BJ (cell line): ENCODE data around the gene SLCO3A1. TPM values are rescaled to one million over a fixed set of nuclear protein-coding genes. Genes with fewer than 3 reads are reported as not detected.

Experiments used
- CTCF ChIA-PET: fragments of 350-600 bp; formaldehyde crosslinking; extraction: SDS; loops from one replicate; lab custom pipeline; 2021; ENCODE audit warnings: antibody characterized with exemption, inconsistent platforms; lab: Yijun Ruan, JAX
- POLR2A ChIA-PET: fragments of 300-600 bp; sonication (Branson Sonifier 250); formaldehyde crosslinking; extraction: SDS; loops from one replicate; lab custom pipeline; 2021; ENCODE audit warnings: antibody characterized with exemption; lab: Charles Lee
- DNase-seq: peaks from one replicate; pipeline ENCODE4 v3.0.0-alpha.2; 2011; ENCODE audit warnings: low read depth
- H3K27me3 ChIP-seq: 2 replicates; pipeline ENCODE4 v1.6.0; 2011; ENCODE audit warnings: low read length; ENCODE audit not compliant: control insufficient read depth, insufficient read depth
- H3K36me3 ChIP-seq: 2 replicates; pipeline ENCODE4 v1.5.1; 2011; ENCODE audit warnings: low read length; ENCODE audit not compliant: control insufficient read depth, insufficient read depth
- H3K4me3 ChIP-seq: 2 replicates; pipeline ENCODE4 v1.5.1; 2011; ENCODE audit warnings: low read depth, mild to moderate bottlenecking, control low read depth, low read length
- polyA plus RNA-seq: library from polyadenylated mRNA; depleted of rRNA; stranded (reverse); fragments of >200 nt; gene quantifications from 2 replicates; pipeline ENCODE4 v1.2.3, GENCODE V29; 2011
- TF ChIP-seq, protein P1 (sequence below): IDR thresholded peaks from 2 replicates; pipeline ENCODE4 v1.5.1; 2011; ENCODE audit warnings: low read depth, mild to moderate bottlenecking, control low read depth, inconsistent platforms, low read length, moderate library complexity; ENCODE audit not compliant: insufficient read depth

The SLCO3A1 gene
- polyA plus RNA-seq, 1 experiment, result 7.8 TPM

DNA sequence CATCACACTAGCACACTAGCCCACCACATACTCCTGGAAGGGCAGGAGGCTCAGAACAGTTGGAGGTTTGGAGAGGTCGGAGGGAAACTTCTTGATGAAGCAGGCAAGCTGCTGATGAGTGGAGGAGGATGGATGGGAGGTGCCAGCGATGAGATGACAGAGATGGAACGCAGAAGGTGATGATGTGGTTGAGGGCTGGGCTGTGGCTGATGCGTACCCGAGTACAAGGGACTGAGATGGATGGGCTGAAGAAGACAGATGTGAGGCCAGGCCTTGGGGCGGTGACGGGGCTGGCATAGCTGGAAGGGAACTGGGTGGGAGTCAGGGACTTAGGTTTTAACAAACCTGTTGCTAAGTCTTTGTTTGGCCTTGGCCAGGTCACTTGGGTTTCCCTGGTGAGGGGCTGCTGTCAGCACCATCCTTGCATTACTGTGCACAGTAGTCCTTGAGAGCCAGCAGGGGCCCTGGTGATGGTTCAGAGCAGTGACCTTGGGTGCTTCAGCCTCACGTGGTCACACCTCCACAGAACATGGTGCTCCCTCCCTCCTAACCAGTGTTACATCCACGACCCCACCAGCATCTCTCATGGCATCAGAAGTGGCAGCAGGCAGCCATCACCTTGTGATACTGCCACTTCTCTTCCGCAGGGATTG is 164.5 kb downstream of the SLCO3A1 start:
- Histone ChIP-seq H3K4me3 (no peak overlapping the region), H3K27me3 (no peaks in the 10 kb centered on the region), H3K36me3 (no peaks in the 10 kb centered on the region)
- ChIA-PET POLR2A (no interaction called here), CTCF (no interaction called here)
- no peak for DNase-seq
- TF ChIP-seq, protein P1, sequence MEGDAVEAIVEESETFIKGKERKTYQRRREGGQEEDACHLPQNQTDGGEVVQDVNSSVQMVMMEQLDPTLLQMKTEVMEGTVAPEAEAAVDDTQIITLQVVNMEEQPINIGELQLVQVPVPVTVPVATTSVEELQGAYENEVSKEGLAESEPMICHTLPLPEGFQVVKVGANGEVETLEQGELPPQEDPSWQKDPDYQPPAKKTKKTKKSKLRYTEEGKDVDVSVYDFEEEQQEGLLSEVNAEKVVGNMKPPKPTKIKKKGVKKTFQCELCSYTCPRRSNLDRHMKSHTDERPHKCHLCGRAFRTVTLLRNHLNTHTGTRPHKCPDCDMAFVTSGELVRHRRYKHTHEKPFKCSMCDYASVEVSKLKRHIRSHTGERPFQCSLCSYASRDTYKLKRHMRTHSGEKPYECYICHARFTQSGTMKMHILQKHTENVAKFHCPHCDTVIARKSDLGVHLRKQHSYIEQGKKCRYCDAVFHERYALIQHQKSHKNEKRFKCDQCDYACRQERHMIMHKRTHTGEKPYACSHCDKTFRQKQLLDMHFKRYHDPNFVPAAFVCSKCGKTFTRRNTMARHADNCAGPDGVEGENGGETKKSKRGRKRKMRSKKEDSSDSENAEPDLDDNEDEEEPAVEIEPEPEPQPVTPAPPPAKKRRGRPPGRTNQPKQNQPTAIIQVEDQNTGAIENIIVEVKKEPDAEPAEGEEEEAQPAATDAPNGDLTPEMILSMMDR, result no peak

DNA sequence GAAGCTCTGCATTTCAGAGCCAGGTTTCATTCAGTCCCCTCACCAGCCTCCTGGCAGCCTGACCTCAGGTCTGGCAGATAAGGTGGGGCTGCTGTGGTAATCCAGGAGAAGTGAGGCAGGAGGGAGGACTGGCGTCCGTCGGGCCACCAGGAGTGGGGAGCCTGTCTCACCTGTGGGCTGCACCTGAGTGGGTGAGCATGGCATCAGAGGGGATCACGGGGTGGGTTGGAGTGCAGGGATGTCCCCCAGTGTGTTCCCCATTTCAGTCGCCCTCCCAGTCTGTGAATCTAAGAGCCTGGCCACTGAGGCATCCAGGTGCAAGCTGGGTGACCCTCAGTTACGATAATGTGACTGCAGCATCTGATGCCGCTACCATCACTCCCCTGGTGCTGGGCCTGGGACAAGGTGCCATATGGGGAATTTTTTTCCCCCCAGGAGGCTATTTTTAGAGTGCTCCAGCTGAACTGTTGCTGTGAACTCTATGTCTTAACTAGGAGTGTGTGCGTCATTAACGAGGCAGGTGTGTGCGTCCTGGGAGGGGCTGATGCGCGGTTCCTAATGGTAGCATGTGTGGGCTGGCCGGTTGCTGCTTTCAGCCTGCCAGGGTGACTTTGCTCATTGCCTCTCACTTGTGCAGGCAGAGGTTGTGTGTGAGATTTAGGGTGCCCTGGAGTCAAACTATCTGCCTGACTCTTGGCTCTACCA is 165.2 kb downstream of the SLCO3A1 start:
- Histone ChIP-seq H3K4me3 (no peak overlapping the region), H3K27me3 (no peaks in the 10 kb centered on the region), H3K36me3 (no peaks in the 10 kb centered on the region)
- TF ChIP-seq, protein P1, result no peak
- ChIA-PET CTCF (no interaction called here), POLR2A (no interaction called here)
- no peak for DNase-seq

DNA sequence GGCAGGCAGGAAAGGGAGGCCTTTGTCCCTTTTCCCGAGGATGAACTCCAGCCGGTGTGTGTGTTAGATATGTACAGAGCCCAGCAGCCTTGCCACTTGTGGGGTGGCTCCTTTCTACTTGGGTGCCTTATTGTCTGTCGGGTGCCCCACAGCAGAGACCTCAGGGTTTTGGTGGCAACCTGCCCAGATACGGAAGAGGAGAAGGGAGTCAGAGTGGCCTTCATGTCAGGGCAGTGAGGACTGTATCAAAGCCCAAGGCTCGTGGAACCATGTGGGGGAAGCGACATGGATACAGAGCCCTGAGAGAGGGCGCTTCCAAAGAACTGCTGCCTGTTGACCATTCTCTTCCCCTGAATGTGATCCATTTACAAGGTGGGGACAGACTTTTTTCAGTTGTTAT is 166.2 kb downstream of the SLCO3A1 start:
- POLR2A ChIA-PET, result no interaction called here
- TF ChIP-seq, protein P1, result no peak

GRCh38 chr15:92020207-92020606 is 166.7 kb downstream of the SLCO3A1 start:
- no peaks in the 10 kb centered on the region for H3K27me3 ChIP-seq
- ChIA-PET POLR2A (no interaction called here), CTCF (interaction anchor here (0.7 kb wide), 1 partner anchor 10 kb away, joined by 3 read pairs; no protein-coding TSS in a partner anchor)
- H3K4me3 ChIP-seq, result no peak overlapping the region
- DNase-seq, result no peak
- TF ChIP-seq, protein P1, result no peak
- H3K36me3 ChIP-seq, result no peaks in the 10 kb centered on the region

More for the DNA sequence above, 166.2 kb downstream of the SLCO3A1 start:
- Histone ChIP-seq H3K27me3 (no peaks in the 10 kb centered on the region), H3K4me3 (no peak overlapping the region), H3K36me3 (no peaks in the 10 kb centered on the region)
- DNase-seq, result no peak
- CTCF ChIA-PET, result interaction anchor here (0.7 kb wide), 1 partner anchor 10 kb away, joined by 3 read pairs; no protein-coding TSS in a partner anchor

DNA sequence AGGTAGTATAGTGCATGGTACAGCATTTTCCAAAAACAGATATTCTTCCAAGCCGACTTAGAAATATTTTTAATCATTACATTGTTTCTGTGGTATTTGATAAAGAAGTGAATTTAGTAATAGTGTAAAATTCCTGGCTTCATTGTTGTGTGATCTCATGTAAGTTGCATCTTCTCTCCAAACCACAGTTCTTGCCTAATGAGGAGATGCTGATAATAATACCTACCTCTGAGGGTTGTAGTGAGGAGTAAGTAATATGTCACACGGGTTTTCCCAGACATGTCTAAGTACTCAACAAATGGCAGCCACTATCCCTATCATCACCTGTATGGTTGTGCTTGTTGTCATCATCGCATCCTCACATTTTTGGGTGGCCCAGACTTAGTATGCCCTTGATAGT is 167.3 kb downstream of the SLCO3A1 start:
- ChIA-PET POLR2A (no interaction called here), CTCF (no interaction called here)
- H3K4me3 ChIP-seq, result no peak overlapping the region
- H3K27me3 ChIP-seq, result no peaks in the 10 kb centered on the region
- no peaks in the 10 kb centered on the region for H3K36me3 ChIP-seq
- DNase-seq, result no peak
- TF ChIP-seq, protein P1, result no peak
